DMS53 treated with DMSO at 0.1 percent for 48 hours (cell line): ENCODE measurements around the gene NID1.
A peak's percentile ranks its signal among the peaks of the same experiment; 100 is the strongest.
"Not testable (repeated sequence)": the region's sequence is repeated elsewhere in the genome, so short reads cannot be mapped to it uniquely, and the experiment has no call there.

Experiments used
- DNase-seq: peaks from one replicate; lab custom pipeline; 2025; ENCODE audit not compliant: unreplicated experiment; lab: John Stamatoyannopoulos, UW

Gene NID1

DNA sequence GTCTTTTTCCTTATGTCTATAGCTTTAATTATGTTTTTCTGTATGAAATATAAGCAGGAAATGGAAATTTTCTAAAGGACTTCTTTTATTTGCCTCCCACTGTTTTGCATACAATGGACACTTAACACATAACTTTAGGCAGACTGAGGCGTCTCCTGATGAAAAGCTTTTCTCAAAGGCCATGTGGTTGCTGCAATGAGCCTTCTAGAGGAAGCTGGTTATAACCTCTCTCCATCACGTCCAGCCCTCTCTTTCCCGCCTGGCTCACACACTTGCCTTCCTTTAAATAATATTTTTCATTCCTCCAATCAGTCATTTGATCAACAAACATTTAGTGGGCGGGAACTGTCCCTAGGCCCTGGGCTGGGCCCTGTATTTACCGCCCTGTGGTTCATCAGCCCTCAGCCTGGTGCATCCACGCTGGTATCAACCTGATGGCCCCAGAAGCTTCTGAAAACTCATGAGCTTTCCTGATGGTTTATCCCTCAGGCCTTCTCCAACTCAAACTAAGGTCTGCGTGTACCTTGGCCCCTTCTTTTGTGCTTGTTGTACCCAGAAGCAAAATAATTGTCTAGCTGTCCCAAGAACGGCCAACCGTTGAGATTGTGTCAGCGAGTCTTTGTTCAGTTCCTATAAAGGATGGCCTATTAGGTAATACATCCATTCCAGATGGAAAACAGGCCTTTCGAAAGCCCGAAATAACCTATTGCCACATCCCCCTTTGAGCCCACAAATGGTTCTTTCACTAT is 122.8 kb downstream of the NID1 start:
- DNase-seq = no peak

- DNase-seq = no peak
Observed at GRCh38 chr1:235940285-235940684, 124.6 kb downstream of the NID1 start.

DNA sequence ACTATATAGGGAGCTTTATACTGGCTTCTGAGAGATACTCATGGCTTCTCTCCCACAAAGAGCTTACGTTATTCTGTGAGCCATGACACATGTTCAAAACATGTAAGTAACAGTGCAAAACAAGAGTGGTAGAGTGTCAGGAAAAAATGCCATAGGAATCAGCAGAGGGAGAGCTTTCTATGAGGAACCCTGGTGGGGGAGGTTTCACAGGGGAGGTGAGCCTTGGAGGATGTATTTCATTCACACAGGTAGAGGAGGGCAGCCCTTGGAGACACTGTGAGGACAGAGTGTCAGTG is 125.5 kb downstream of the NID1 start:
- no peak for DNase-seq

GRCh38 chr1:235938709-235939479 is 126.0 kb downstream of the NID1 start:
- DNase-seq = no peak

- DNase-seq = no peak
Observed at GRCh38 chr1:235937123-235937522, 127.8 kb downstream of the NID1 start.

- no peak for DNase-seq
Observed at GRCh38 chr1:235935235-235936225, 129.4 kb downstream of the NID1 start.

GRCh38 chr1:235933766-235934116 is 131.1 kb downstream of the NID1 start:
- DNase-seq = no peak

DNA sequence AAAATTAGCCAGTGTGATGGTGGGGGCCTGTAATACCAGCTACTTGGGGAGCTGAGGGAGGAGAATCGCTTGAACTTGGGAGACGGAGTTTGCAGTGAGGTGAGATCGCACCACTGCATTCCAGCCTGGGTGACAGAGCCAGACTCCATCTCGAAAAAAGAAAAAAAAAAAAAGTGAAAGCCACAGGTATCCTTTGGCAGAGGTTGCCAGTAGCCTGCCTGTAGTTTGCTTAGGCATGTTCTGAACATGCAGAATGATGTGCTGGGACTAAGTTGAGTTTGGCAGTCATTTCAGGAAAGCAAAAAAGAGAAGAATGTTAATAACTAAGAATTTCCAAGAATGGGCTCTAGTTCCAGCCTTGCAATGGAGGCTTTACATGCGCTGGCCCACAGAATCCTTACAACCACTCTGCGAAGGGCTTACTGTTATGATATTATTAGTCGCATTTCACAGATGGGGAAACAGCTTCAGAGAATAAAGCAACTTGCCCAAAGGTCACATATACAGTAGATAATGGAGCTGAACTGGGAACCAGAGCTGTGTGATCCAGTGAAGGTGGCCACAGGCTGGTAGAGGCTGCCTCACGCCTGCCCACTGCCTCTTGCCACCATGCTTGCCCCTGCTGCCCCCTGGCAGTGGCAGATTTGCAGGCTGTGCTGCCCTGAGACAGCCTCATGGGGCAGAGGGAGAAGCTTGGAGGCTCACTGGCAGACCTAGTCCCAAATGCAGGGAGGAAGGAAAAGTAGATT is 131.7 kb downstream of the NID1 start:
- no peak for DNase-seq

DNA sequence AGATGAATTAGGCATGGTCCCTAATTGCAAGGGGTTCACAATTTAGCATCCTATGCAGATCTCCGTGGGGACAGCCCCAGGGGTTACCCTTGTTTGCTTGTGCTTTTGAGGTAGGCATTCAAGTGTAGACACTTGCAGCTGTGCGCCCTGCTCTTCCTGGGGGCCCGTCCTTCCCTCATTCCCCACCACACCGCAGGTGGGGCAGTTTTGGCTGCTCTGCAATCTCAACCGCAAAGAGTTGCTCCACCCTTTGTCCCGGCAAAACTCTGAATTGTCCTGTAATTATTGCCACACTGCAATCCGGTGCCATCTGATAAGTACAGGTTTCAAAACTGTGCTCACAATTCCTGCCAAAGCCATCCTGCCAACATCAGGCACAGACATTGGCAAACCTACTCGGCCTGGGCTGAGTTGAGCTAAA is 132.8 kb downstream of the NID1 start:
- DNase-seq = no peak

GRCh38 chr1:235931171-235931738 is 133.6 kb downstream of the NID1 start:
- DNase-seq = no peak

GRCh38 chr1:235930543-235930942 is 134.3 kb downstream of the NID1 start:
- DNase-seq = peak; percentile 15

DNA sequence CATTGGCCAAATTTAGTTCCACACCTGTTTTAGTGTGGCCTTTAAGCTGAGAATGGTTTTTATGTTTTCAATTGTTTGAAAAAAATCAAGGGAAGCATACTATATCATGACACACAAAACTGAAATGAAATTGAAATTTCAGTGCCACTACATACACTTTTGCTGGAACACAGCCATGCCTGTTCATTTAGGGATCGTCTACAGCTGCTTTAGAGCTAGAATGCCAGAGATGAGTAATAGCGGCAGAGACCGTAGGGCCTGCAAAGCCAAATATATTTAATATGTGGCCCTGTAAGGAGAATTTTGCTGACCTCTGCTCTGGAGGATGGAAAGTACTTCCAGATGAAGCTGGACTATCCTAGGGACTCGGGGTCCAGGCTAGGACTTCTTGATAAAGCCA is 135.7 kb downstream of the NID1 start:
- DNase-seq = no peak

- no peak for DNase-seq
Observed at GRCh38 chr1:235928197-235928596, 136.7 kb downstream of the NID1 start.

DNA sequence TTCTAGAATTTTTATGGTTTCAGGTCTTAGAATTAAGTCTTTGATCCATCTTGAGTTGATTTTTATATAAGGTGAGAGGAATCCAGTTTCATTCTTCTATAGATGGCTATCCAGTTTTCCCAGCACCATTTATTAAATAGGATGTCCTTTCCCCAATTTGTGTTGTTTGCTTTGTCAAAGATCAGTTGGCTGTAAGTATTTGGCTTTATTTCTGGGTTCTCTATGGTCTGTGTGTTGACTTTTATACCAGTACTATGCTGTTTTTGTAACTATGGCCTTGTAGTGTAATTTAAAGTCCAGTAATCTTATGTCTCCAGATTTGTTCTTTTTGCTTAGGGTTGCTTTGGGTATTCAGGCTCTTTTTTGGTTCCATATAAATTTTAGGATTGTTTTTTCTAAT is 137.3 kb downstream of the NID1 start:
- not testable (repeated sequence) for DNase-seq
